Loucy (cell line): ENCODE results near the gene SP3.

ENCODE experiments used
- H2AFZ ChIP-seq: fragments of 200-600 bp; sonication (generic); 2 replicates; pipeline ENCODE4 v1.6.0; 2016; ENCODE audit warnings: antibody characterized with exemption, mild to moderate bottlenecking, low read length, moderate library complexity
- H3F3A ChIP-seq: fragments of 200-600 bp; 2 replicates; pipeline ENCODE4 v1.6.0; 2016; ENCODE audit warnings: antibody characterized with exemption, low read depth, mild to moderate bottlenecking
- H3K27me3 ChIP-seq: fragments of 200-600 bp; sonication (generic); 2 replicates; pipeline ENCODE4 v1.6.1; 2014; ENCODE audit warnings: low read length, mild to moderate bottlenecking; ENCODE audit not compliant: insufficient read depth, poor library complexity, severe bottlenecking
- H3K36me3 ChIP-seq: fragments of 200-600 bp; sonication (generic); 2 replicates; pipeline ENCODE4 v1.6.1; 2016; ENCODE audit warnings: low read length; ENCODE audit not compliant: insufficient read depth
- H3K4me1 ChIP-seq: fragments of 200-600 bp; sonication (generic); 2 replicates; pipeline ENCODE4 v1.5.1; 2014; ENCODE audit warnings: low read length, mild to moderate bottlenecking; ENCODE audit not compliant: insufficient read depth, poor library complexity, severe bottlenecking
- H3K4me2 ChIP-seq: fragments of 200-600 bp; sonication (generic); 2 replicates; pipeline ENCODE4 v1.6.0; 2014; ENCODE audit warnings: antibody characterized with exemption, low read length, low read depth, mild to moderate bottlenecking; ENCODE audit not compliant: poor library complexity, severe bottlenecking
- H3K4me3 ChIP-seq: fragments of 200-600 bp; sonication (generic); 2 replicates; pipeline ENCODE4 v1.5.1; 2014; ENCODE audit warnings: low read length, mild to moderate bottlenecking, mixed read lengths; ENCODE audit not compliant: poor library complexity, severe bottlenecking
- H3K79me2 ChIP-seq: fragments of 200-600 bp; sonication (generic); 2 replicates; pipeline ENCODE4 v1.6.1; 2014; ENCODE audit warnings: low read length; ENCODE audit not compliant: insufficient read depth
- H3K9ac ChIP-seq: fragments of 200-600 bp; sonication (generic); 2 replicates; pipeline ENCODE4 v1.6.0; 2014; ENCODE audit warnings: mild to moderate bottlenecking, low read depth, low read length, moderate library complexity; ENCODE audit not compliant: poor library complexity, severe bottlenecking
- H3K9me2 ChIP-seq: fragments of 200-600 bp; sonication (generic); replicated peaks from 2 replicates; pipeline ENCODE4 v1.6.1; 2016; ENCODE audit warnings: low read depth, low read length, mixed read lengths
- H3K9me3 ChIP-seq: fragments of 200-600 bp; sonication (generic); 2 replicates; pipeline ENCODE4 v1.6.1; 2014; ENCODE audit warnings: mild to moderate bottlenecking, antibody characterized with exemption, low read length, low read depth; ENCODE audit not compliant: insufficient read depth
- H4K20me1 ChIP-seq: fragments of 200-600 bp; sonication (generic); 2 replicates; pipeline ENCODE4 v1.6.0; 2014; ENCODE audit warnings: antibody characterized with exemption, low read length, mild to moderate bottlenecking; ENCODE audit not compliant: insufficient read depth, poor library complexity, severe bottlenecking
- EZH2phosphoT487 ChIP-seq: fragments of 200-600 bp; IDR thresholded peaks from 2 replicates; pipeline ENCODE4 v1.6.1; 2018; ENCODE audit warnings: antibody characterized with exemption, mild to moderate bottlenecking, moderate library complexity, borderline replicate concordance
- TF ChIP-seq, protein P1 (sequence below): fragments of 200-600 bp; sonication (generic); conservative IDR thresholded peaks from 2 replicates; pipeline ENCODE4 v1.5.1; 2014; ENCODE audit warnings: mild to moderate bottlenecking, antibody characterized with exemption, low read length

SP3 gene

DNA sequence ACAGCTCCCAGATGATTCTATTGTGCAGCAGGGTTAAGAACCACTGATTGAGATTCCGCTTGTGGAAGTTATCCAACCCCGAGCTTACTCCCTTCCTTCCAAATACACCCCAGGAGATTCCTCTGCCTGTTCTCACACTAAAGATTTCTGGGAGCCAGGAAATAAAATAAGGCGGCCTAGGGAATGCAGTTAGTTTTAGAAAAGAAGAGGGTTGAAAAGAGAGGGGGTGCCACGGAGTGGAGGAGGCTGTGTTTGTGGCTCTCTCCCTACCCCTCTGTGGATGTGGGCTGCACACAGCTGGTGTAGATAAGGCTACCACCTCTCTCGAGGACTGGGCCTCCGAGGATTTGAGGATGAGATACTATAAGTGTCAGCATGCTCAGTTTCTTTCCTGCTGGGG lies 25.1 kb upstream of the SP3 start:
- H3F3A ChIP-seq, result no peaks in the 10 kb centered on the region
- no peaks in the 10 kb centered on the region for H3K9me3 ChIP-seq
- H3K4me2 ChIP-seq, result no peak overlapping the region
- no peak for TF ChIP-seq EZH2phosphoT487
- TF ChIP-seq, protein P1, sequence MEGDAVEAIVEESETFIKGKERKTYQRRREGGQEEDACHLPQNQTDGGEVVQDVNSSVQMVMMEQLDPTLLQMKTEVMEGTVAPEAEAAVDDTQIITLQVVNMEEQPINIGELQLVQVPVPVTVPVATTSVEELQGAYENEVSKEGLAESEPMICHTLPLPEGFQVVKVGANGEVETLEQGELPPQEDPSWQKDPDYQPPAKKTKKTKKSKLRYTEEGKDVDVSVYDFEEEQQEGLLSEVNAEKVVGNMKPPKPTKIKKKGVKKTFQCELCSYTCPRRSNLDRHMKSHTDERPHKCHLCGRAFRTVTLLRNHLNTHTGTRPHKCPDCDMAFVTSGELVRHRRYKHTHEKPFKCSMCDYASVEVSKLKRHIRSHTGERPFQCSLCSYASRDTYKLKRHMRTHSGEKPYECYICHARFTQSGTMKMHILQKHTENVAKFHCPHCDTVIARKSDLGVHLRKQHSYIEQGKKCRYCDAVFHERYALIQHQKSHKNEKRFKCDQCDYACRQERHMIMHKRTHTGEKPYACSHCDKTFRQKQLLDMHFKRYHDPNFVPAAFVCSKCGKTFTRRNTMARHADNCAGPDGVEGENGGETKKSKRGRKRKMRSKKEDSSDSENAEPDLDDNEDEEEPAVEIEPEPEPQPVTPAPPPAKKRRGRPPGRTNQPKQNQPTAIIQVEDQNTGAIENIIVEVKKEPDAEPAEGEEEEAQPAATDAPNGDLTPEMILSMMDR, result no peak
- H3K9ac ChIP-seq, result no peak overlapping the region
- H3K9me2 ChIP-seq, result no peaks in the 10 kb centered on the region
- H3K27me3 ChIP-seq, result no peaks in the 10 kb centered on the region
- no peaks in the 10 kb centered on the region for H3K36me3 ChIP-seq
- no peaks in the 10 kb centered on the region for H3K4me1 ChIP-seq
- H4K20me1 ChIP-seq, result no peaks in the 10 kb centered on the region
- no peak overlapping the region for H2AFZ ChIP-seq
- no peaks in the 10 kb centered on the region for H3K79me2 ChIP-seq
- H3K4me3 ChIP-seq, result no peak overlapping the region

DNA sequence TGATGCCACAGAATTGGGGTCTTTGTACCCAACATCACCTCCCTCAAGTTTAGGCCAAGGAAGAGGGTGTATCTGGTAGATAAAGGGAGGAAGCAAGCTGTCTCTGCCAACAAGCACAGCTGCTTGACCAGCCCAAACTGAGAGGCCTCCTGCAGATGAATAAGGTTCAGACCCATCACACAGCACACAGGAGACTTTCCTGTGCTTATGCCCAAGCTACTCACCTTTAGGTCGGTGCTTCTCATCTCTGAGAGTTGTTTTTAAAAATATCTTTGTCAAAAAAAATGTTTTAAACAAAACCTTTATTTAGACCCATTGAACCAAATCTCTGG lies 24.7 kb upstream of the SP3 start:
- Histone ChIP-seq H2AFZ (no peak overlapping the region), H3K4me1 (no peaks in the 10 kb centered on the region), H3K9me2 (no peaks in the 10 kb centered on the region), H3F3A (no peaks in the 10 kb centered on the region), H3K27me3 (no peaks in the 10 kb centered on the region), H3K9ac (no peak overlapping the region), H3K4me2 (no peak overlapping the region), H4K20me1 (no peaks in the 10 kb centered on the region), H3K9me3 (no peaks in the 10 kb centered on the region), H3K79me2 (no peaks in the 10 kb centered on the region), H3K36me3 (no peaks in the 10 kb centered on the region), H3K4me3 (no peak overlapping the region)
- TF ChIP-seq, protein P1, result no peak
- TF ChIP-seq EZH2phosphoT487, result no peak

DNA sequence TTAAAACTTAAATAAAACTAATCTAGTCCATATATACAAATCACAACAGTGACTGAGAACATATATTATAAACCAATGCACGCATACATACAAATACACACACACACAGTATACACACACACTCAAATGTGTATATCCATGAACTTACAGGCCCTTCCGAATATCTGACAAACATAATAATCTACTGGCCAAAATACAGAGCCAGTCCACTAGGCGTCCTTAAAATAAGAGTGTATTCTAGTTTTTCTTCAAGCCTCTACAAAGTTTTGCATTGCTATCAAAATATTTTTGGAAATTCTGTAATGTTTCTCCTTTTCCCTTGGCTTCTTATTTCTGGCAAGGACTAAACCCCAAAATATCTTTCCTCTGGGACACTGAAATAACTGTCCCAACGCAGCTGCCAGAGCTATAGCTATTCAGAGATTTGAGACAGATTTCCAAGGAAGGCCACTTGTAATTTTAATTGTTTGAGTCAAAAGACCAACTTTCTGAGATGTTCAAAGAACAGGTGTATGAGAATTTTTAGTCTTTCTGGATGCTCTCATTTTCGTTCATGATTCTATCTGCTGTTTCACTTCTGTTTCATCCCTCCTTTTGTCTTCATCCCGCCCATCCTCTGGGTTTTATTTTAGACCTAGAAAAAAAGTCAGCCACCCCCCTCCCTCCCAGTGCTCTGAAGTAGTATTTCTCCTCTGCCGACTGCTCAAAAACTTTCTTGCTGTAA lies 24.1 kb upstream of the SP3 start:
- Histone ChIP-seq H3K27me3 (no peaks in the 10 kb centered on the region), H3K4me2 (no peak overlapping the region), H4K20me1 (no peaks in the 10 kb centered on the region), H2AFZ (no peak overlapping the region), H3K79me2 (no peaks in the 10 kb centered on the region), H3K9me2 (no peaks in the 10 kb centered on the region), H3K4me3 (no peak overlapping the region), H3F3A (no peaks in the 10 kb centered on the region), H3K36me3 (no peaks in the 10 kb centered on the region), H3K4me1 (no peaks in the 10 kb centered on the region), H3K9ac (no peak overlapping the region), H3K9me3 (no peaks in the 10 kb centered on the region)
- no peak for TF ChIP-seq EZH2phosphoT487
- TF ChIP-seq, protein P1, result no peak
